Stimulated activated CD4-positive, alpha-beta T cell treated with anti-CD3 and anti-CD28 coated beads, Interleukin-12 subunit alpha, Interleukin-12 subunit beta, amount 100 ng/mL, for 24 hours (primary cell): ENCODE results near the gene C17orf100.
"Not testable (repeated sequence)": the region's sequence is repeated elsewhere in the genome, so short reads cannot be mapped to it uniquely, and the experiment has no call there.

ENCODE experiments used
- DNase-seq, 2 experiments: peaks; one replicate each; pipeline ENCODE4 v3.0.0-alpha.2; 2020; ENCODE audit warnings: low read depth in 2 of 2

Gene C17orf100

GRCh38 chr17:6641247-6641863 is 10.2 kb upstream of the C17orf100 start:
- DNase-seq = no peak

DNA sequence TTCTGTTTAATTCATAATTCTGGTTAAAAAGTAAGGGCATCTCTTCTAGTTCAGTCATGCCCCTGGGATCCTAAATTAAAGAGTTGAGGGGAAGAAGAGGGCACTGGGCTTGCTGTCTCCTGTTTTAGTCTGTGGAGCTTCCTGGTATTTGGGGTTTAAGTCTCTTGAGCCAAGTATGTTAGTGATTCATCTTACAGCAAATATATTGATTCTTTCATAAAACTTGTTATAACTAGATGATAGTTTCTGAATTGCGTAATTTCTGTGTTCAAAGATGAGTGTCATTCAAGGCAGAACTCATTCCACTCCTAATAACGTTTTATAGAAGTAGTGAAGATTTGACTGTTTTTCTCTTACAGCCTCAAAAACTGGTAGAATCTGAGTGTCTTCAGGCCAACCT is 9.0 kb upstream of the C17orf100 start:
- no peak for DNase-seq

- DNase-seq = no peak
Observed at GRCh38 chr17:6643451-6644125, 8.0 kb upstream of the C17orf100 start.

DNA sequence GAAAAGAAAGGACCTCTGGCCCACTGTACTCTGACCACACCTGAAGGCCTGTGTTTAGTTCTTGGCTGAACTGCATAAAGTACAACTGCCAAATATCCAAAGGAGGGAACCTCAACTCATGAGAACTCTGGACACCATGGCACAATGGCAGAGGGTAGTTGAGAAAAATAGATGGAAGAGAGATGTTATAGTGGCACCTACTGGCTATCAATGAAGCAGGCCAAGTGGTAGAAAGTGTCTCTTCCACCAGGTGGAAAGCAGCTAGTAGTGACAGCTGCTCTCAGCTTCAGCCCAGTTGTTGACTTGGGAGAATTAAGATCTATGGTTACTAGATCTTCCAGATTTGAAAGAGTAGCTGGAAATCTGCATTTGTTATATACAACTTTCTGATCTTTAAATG is 3.4 kb upstream of the C17orf100 start:
- no peak for DNase-seq

DNA sequence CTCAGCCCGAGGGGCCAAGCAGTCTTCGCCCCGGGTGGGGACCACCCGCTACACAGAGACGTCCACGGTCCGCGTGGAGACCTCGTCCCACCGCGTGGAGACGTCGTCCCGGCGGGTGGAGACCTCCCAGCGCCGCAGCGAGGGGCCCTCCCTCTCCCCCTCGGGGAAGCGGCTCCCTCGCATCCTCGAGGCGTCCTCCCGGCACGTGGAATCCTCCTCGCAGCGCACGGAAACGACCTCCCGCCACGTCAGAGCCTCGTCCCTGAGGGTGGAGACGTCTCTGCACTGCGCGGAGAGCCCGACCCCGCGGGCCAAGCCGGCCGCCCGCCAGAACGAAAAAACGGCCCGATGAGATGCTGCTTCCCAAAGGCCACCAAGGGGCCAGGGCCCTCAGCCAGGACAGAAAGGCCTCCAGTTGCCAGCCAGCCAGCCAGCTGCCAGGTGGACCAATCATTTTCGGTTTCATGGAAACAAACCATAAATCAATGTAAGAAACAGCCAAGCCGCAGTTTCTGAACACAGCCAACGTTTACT is 424 bp downstream of the C17orf100 start:
- no peak for DNase-seq

DNA sequence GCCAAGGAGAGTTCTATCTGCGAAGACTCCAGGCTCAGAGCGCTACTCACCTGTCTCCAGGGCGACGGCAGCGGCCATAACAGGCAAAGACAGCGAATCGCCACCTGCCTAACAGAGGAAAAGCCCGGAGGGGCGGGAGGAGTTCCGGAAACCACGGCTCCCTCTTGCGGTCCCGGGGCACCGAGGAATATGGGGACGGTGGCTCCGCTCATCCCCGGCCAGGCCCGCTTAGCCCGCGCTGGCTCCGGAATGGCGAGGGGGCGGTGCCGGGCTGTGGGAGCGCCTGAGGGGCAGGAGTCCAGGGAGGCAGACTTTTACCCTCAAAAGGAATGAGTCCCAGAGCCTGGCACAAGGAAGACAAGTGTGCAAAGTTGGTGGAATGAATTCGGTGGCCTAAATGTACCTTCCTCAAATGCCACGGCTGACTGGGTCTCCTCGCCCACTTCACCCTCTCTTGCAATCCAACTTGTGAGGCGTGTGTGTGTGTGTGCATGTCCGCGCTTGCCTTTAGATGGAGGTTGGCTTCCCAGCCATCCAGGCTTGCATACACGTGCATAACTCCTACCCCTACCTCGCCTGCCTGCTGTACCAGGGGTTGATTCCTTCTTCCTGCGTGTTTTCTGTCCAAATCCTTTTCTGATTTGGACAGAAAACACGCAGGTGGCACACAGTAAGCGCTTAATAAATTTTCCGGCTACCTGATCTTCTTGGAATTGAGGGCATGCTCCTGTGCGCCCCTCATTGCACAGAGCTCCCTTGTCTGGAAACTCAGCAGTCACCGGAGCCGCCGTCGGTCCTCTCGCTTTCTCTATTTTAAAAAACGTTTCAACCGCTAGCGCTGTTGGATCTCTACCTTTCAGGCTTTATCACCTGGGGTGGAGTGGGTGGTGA is 3.5 kb downstream of the C17orf100 start:
- DNase-seq = no peak

DNA sequence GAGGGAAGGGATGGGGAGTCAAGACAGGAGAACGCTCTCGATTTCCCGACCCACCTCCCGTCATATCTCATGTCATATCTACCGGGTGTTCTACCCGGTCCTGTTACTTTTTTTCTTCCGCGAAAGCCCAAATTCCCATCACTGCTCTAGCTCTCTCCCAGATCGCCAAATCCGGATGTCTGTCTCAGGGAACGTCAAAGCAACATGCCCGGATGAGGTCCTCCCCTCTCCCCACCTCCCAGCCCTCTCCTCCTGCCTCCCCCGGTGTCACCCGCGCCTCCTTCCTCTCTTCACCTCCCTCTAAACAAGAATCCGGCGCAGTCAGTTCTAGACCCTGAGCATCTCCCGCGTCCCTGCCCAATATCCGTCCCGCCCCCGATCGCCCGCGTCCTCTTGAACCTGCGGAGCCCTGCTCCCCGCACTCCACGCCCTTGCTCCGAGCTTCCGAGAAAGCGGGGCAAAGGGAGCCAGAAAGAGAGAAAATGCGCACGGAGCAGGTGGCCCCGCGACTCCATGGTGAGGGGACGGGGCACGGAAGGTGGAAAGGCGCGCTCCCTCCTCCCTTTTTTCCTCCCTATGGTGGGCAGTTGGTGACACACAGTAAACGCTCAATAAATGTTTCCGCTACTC is 4.3 kb downstream of the C17orf100 start:
- not testable (repeated sequence) for DNase-seq

- DNase-seq = not testable (repeated sequence)
Observed at GRCh38 chr17:6656797-6657632, 5.5 kb downstream of the C17orf100 start.

GRCh38 chr17:6657633-6658287 is 6.2 kb downstream of the C17orf100 start:
- no peak for DNase-seq

DNA sequence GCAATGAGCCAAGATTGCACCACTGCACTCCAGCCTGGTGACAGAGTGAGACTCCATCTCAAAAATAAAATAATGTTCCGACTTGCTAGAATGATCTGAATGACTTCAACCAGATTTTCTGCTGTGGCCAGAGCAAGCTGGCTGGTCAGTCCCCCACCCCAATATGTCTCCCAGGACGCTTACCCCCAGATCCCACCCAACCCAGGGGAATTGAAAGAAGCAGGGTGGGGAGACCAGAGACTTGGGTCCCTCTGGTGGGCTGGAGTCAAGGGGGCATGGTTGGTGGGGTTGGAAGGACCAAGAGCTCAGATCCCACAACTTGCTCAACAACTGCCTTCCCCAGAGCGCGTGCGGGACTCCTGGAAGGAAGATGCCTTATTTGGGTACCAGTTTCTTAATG is 6.8 kb downstream of the C17orf100 start:
- DNase-seq = not testable (repeated sequence)

GRCh38 chr17:6660101-6660500 is 8.5 kb downstream of the C17orf100 start:
- DNase-seq = no peak

GRCh38 chr17:6660805-6661463 is 9.4 kb downstream of the C17orf100 start:
- DNase-seq = no peak

- DNase-seq = no peak
Observed at GRCh38 chr17:6661464-6661848, 9.9 kb downstream of the C17orf100 start.

GRCh38 chr17:6663200-6663599 is 11.6 kb downstream of the C17orf100 start:
- DNase-seq = not testable (repeated sequence)

DNA sequence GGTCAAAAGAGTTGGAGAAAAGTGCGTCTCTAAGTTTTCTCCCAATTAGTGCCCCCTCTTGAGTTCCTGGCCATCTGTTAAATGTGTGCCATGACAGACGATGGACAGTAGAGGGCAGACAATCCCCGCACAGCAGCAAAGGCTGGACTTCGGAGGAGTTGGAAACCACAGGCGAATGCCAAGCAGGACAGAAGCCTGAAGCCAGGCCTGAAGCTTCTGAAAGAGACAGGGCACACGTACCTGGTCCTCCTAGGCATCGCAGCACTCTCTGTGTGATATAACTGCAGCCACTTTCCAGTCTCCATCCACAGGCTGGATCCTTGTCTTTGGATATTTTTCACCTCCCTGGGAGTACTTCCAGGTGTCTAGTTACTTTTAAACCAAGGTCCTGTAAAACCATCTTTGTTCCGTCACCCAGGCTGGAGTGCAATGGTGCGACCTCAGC is 14.5 kb downstream of the C17orf100 start:
- peak in 1 of 2 experiments; percentile 32 for DNase-seq

GRCh38 chr17:6666557-6666956 is 15.0 kb downstream of the C17orf100 start:
- no peak for DNase-seq

GRCh38 chr17:6667516-6667915 is 16.0 kb downstream of the C17orf100 start:
- DNase-seq = no peak

- DNase-seq = no peak
Observed at GRCh38 chr17:6668219-6668618, 16.7 kb downstream of the C17orf100 start.

- no peak for DNase-seq
Observed at GRCh38 chr17:6668727-6669425, 17.3 kb downstream of the C17orf100 start.
